GM13976 (cell line): Measurements from ENCODE around the gene C10orf71.

Experiments used
- DNase-seq: peaks from one replicate; pipeline ENCODE4 v3.0.0; 2012; ENCODE audit warnings: low spot score
- CTCF ChIP-seq: IDR thresholded peaks from 2 replicates; pipeline ENCODE4 v1.5.1; 2012; ENCODE audit warnings: borderline replicate concordance, mild to moderate bottlenecking; ENCODE audit not compliant: insufficient read depth; ENCODE audit errors: extremely low read depth, missing control alignments, control extremely low read depth
- in situ Hi-C: fragments of 300-500 bp; cut with MboI; formaldehyde crosslinking; loops from one replicate; pipeline ENCODE4 v1.12.0; 2022; ENCODE audit warnings: low sequenced_read_pairs, mixed read lengths, inconsistent platforms; ENCODE audit not compliant: unreplicated experiment

C10orf71 gene

GRCh38 chr10:49323171-49323895 is 24.4 kb downstream of the C10orf71 start:
- TF ChIP-seq CTCF: no peak
- in situ Hi-C loops: no loop called here
- no peak for DNase-seq

DNA sequence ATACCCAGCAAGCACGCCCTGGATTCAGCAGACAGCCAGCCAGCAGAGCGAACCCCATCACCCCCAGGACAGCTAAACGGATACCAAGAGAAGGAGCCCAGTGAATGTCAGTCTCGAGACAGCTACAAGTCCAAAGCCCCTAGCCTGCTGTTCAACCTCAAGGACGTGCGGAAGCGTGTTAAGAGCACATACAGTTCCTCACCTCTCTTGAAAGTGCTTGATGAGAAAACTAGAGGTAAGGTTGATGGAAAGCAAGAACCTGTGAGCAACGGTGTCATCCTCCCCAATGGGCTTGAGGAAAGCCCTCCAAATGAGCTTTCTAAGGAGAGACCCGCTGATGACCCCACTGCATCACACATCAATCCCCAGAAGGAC is 24.9 kb downstream of the C10orf71 start:
- TF ChIP-seq CTCF: no peak
- DNase-seq: no peak
- in situ Hi-C loops: no loop called here

GRCh38 chr10:49324711-49325110 is 25.7 kb downstream of the C10orf71 start:
- TF ChIP-seq CTCF: no peak
- no peak for DNase-seq
- in situ Hi-C loops: no loop called here

- TF ChIP-seq CTCF: no peak
- no peak for DNase-seq
- in situ Hi-C loops: no loop called here
Measured at GRCh38 chr10:49325131-49325915, 26.4 kb downstream of the C10orf71 start.

GRCh38 chr10:49325916-49326783 is 27.2 kb downstream of the C10orf71 start:
- no peak for TF ChIP-seq CTCF
- in situ Hi-C loops: no loop called here
- DNase-seq: no peak
